GM23338 (cell line): Measurements from ENCODE around the gene TFF2. TPM values are rescaled to one million over a fixed set of nuclear protein-coding genes. Genes with fewer than 3 reads are reported as not detected.

ENCODE experiments used
- ATAC-seq: fragments of 200-7000 bp; cut with Tn5 transposase; 3 replicates; pipeline ENCODE4 v1.9.1; 2020
- DNase-seq: peaks from one replicate; pipeline ENCODE4 v3.0.0-alpha.2; 2015; ENCODE audit warnings: low spot score
- H2AFZ ChIP-seq: fragments of 200-600 bp; sonication (generic); 2 replicates; pipeline ENCODE4 v1.8.0; 2016; ENCODE audit warnings: antibody characterized with exemption, mild to moderate bottlenecking, moderate library complexity
- H3F3A ChIP-seq: fragments of 200-600 bp; sonication (generic); replicated peaks from 2 replicates; pipeline ENCODE4 v1.8.0; 2017; ENCODE audit warnings: antibody characterized with exemption, mixed run types, low read depth
- H3K27ac ChIP-seq: fragments of 200-600 bp; sonication (generic); 2 replicates; pipeline ENCODE4 v1.6.1; 2016; ENCODE audit warnings: low read depth
- H3K27me3 ChIP-seq: fragments of 200-600 bp; sonication (generic); 2 replicates; pipeline ENCODE4 v1.8.0; 2016; ENCODE audit warnings: mild to moderate bottlenecking, mixed run types, moderate library complexity; ENCODE audit not compliant: insufficient read depth
- H3K36me3 ChIP-seq: fragments of 200-600 bp; sonication (generic); 2 replicates; pipeline ENCODE4 v1.8.0; 2016; ENCODE audit warnings: mild to moderate bottlenecking; ENCODE audit not compliant: insufficient read depth
- H3K4me1 ChIP-seq: fragments of 200-600 bp; sonication (generic); 2 replicates; pipeline ENCODE4 v1.8.0; 2016; ENCODE audit warnings: mild to moderate bottlenecking, moderate library complexity; ENCODE audit not compliant: insufficient read depth
- H3K4me2 ChIP-seq: fragments of 200-600 bp; sonication (generic); 2 replicates; pipeline ENCODE4 v1.7.1; 2017; ENCODE audit warnings: mixed run types
- H3K4me3 ChIP-seq: fragments of 200-600 bp; sonication (generic); 2 replicates; pipeline ENCODE4 v1.6.1; 2016; ENCODE audit warnings: mixed run types
- H3K79me2 ChIP-seq: fragments of 200-600 bp; sonication (generic); replicated peaks from 2 replicates; pipeline ENCODE4 v1.8.0; 2017; ENCODE audit warnings: mild to moderate bottlenecking; ENCODE audit not compliant: insufficient read depth
- H3K9me2 ChIP-seq: fragments of 200-600 bp; sonication (generic); 2 replicates; pipeline ENCODE4 v1.8.0; 2017; ENCODE audit not compliant: insufficient read depth
- H4K20me1 ChIP-seq: fragments of 200-600 bp; sonication (generic); replicated peaks from 2 replicates; pipeline ENCODE4 v1.8.0; 2017; ENCODE audit warnings: mild to moderate bottlenecking; ENCODE audit not compliant: insufficient read depth
- H3K27ac Mint-ChIP-seq: 2 replicates; pipeline ENCODE4 v1.8.0; 2020; ENCODE audit warnings: inconsistent platforms, mild to moderate bottlenecking, moderate library complexity, mixed read lengths
- H3K27me3 Mint-ChIP-seq: 3 replicates; pipeline ENCODE4 v1.8.0; 2022; ENCODE audit warnings: low read depth, mild to moderate bottlenecking, moderate library complexity, mixed read lengths, inconsistent platforms; ENCODE audit not compliant: insufficient read depth, poor library complexity
- H3K36me3 Mint-ChIP-seq: 3 replicates; pipeline ENCODE4 v1.8.0; 2021; ENCODE audit warnings: low read depth, mild to moderate bottlenecking, inconsistent platforms, moderate library complexity, mixed read lengths
- H3K4me1 Mint-ChIP-seq: 3 replicates; pipeline ENCODE4 v1.8.0; 2020; ENCODE audit warnings: mild to moderate bottlenecking, inconsistent platforms, mixed read lengths
- H3K4me3 Mint-ChIP-seq: 3 replicates; pipeline ENCODE4 v1.8.0; 2021; ENCODE audit warnings: moderate library complexity, mild to moderate bottlenecking, inconsistent platforms, mixed read lengths
- H3K9me3 Mint-ChIP-seq: 3 replicates; pipeline ENCODE4 v1.8.0; 2020; ENCODE audit warnings: moderate library complexity, mild to moderate bottlenecking, inconsistent platforms, mixed read lengths
- CREB1 ChIP-seq: fragments of 250-450 bp; sonication (Bioruptor Pico); IDR thresholded peaks from 2 replicates; pipeline ENCODE4 v1.5.0; 2020; ENCODE audit warnings: low read depth, mild to moderate bottlenecking, moderate library complexity
- CTCF ChIP-seq, 2 experiments: fragments of 200-600 bp in 1 of 2; sonication (generic) in 1 of 2; conservative IDR thresholded peaks; 2 replicates each; pipeline versions ENCODE4 v1.5.1 to v1.6.1; 2016 to 2017; ENCODE audit warnings: antibody characterized with exemption in 2 of 2, low read depth in 2 of 2, mild to moderate bottlenecking in 2 of 2, moderate library complexity in 1 of 2
- EZH2 ChIP-seq: fragments of 200-600 bp; sonication (generic); IDR thresholded peaks from one replicate; pipeline ENCODE4 v1.8.0; 2017; ENCODE audit warnings: antibody characterized with exemption, mild to moderate bottlenecking, low read depth; ENCODE audit not compliant: unreplicated experiment
- EZH2phosphoT487 ChIP-seq: fragments of 200-600 bp; sonication (generic); IDR thresholded peaks from one replicate; pipeline ENCODE4 v1.8.1; 2018; ENCODE audit warnings: antibody characterized with exemption; ENCODE audit not compliant: unreplicated experiment
- JUNB ChIP-seq: IDR thresholded peaks from one replicate; pipeline ENCODE4 v1.6.1; 2016; ENCODE audit warnings: antibody characterized with exemption; ENCODE audit not compliant: unreplicated experiment
- NANOG ChIP-seq: IDR thresholded peaks from 2 replicates; pipeline ENCODE4 v1.6.1; 2016; ENCODE audit warnings: antibody characterized with exemption, borderline replicate concordance
- STAT1 ChIP-seq: IDR thresholded peaks from one replicate; pipeline ENCODE4 v1.6.1; 2016; ENCODE audit warnings: antibody characterized with exemption; ENCODE audit not compliant: unreplicated experiment
- ZNF114 ChIP-seq: fragments of 250-450 bp; sonication (Bioruptor Pico); IDR thresholded peaks from 2 replicates; pipeline ENCODE4 v1.5.0; 2020; ENCODE audit warnings: mild to moderate bottlenecking, moderate library complexity
- ZNF331 ChIP-seq: fragments of 250-450 bp; sonication (Bioruptor Pico); IDR thresholded peaks from 2 replicates; pipeline ENCODE4 v1.5.0; 2020; ENCODE audit warnings: low read depth, mild to moderate bottlenecking, moderate library complexity
- polyA plus RNA-seq: library from polyadenylated mRNA; unstranded; fragments of >200 nt; fragmentation: Nextera tagmentation; extraction: Ambion mirVana; gene quantifications from 2 replicates; pipeline ENCODE4 v1.2.1, GENCODE V29; 2016
- total RNA-seq: library from RNA; depleted of rRNA; stranded (reverse); fragments of >200 nt; shearing (Covaris generic); gene quantifications from 2 replicates; pipeline ENCODE4 v1.2.3, GENCODE V29; 2014
- TF ChIP-seq, protein P1 (sequence below): IDR thresholded peaks from one replicate; pipeline ENCODE4 v1.6.1; 2018; ENCODE audit warnings: antibody characterized with exemption; ENCODE audit not compliant: unreplicated experiment
- TF ChIP-seq, protein P2 (sequence below): IDR thresholded peaks from 2 replicates; pipeline ENCODE4 v1.6.1; 2016; ENCODE audit warnings: antibody characterized with exemption
- TF ChIP-seq, protein P3 (sequence below): fragments of 250-450 bp; sonication (Bioruptor Pico); IDR thresholded peaks from 2 replicates; pipeline ENCODE4 v1.5.0; 2020; ENCODE audit warnings: mild to moderate bottlenecking, moderate library complexity

TFF2 gene
- total and polyA plus RNA-seq, 2 experiments from 2014 or later: not detected

GRCh38 chr21:42364304-42364865 is 13.6 kb upstream of the TFF2 start (continued):
- TF ChIP-seq, protein P1, sequence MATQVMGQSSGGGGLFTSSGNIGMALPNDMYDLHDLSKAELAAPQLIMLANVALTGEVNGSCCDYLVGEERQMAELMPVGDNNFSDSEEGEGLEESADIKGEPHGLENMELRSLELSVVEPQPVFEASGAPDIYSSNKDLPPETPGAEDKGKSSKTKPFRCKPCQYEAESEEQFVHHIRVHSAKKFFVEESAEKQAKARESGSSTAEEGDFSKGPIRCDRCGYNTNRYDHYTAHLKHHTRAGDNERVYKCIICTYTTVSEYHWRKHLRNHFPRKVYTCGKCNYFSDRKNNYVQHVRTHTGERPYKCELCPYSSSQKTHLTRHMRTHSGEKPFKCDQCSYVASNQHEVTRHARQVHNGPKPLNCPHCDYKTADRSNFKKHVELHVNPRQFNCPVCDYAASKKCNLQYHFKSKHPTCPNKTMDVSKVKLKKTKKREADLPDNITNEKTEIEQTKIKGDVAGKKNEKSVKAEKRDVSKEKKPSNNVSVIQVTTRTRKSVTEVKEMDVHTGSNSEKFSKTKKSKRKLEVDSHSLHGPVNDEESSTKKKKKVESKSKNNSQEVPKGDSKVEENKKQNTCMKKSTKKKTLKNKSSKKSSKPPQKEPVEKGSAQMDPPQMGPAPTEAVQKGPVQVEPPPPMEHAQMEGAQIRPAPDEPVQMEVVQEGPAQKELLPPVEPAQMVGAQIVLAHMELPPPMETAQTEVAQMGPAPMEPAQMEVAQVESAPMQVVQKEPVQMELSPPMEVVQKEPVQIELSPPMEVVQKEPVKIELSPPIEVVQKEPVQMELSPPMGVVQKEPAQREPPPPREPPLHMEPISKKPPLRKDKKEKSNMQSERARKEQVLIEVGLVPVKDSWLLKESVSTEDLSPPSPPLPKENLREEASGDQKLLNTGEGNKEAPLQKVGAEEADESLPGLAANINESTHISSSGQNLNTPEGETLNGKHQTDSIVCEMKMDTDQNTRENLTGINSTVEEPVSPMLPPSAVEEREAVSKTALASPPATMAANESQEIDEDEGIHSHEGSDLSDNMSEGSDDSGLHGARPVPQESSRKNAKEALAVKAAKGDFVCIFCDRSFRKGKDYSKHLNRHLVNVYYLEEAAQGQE: no peak

- no peaks in the 10 kb centered on the region for H3F3A ChIP-seq
- H3K4me3 Mint-ChIP-seq: no peak overlapping the region
- no peaks in the 10 kb centered on the region for H3K79me2 ChIP-seq
- H3K4me1 ChIP-seq: no peaks in the 10 kb centered on the region
- no peaks in the 10 kb centered on the region for H3K9me2 ChIP-seq
- H2AFZ ChIP-seq: no peak overlapping the region
- peaks cover 7% of the 10 kb centered on the region for H3K27me3 Mint-ChIP-seq
- ATAC-seq: no peak
- no peaks in the 10 kb centered on the region for H4K20me1 ChIP-seq
- H3K4me2 ChIP-seq: no peak overlapping the region
- H3K36me3 ChIP-seq: no peaks in the 10 kb centered on the region
- no peak for DNase-seq
- peaks cover 6% of the 10 kb centered on the region for H3K36me3 Mint-ChIP-seq
- H3K27me3 ChIP-seq: no peaks in the 10 kb centered on the region
- H3K9me3 Mint-ChIP-seq: peaks cover 18% of the 10 kb centered on the region
- peaks cover 9% of the 10 kb centered on the region for H3K4me1 Mint-ChIP-seq
- H3K27ac ChIP-seq: no peak overlapping the region
- no peak overlapping the region for H3K27ac Mint-ChIP-seq
- H3K4me3 ChIP-seq: no peak overlapping the region
- TF ChIP-seq EZH2phosphoT487 (no peak), CTCF (conservative IDR thresholded peaks at IDR 0.05; ENCODE audit: low read depth in 2 of 2) (no peak), NANOG (no peak), JUNB (no peak), ZNF331 (CRISPR knock-in tag) (no peak), CREB1 (CRISPR knock-in tag) (no peak), STAT1 (no peak), EZH2 (no peak), ZNF114 (no peak)
- TF ChIP-seq, protein P2, sequence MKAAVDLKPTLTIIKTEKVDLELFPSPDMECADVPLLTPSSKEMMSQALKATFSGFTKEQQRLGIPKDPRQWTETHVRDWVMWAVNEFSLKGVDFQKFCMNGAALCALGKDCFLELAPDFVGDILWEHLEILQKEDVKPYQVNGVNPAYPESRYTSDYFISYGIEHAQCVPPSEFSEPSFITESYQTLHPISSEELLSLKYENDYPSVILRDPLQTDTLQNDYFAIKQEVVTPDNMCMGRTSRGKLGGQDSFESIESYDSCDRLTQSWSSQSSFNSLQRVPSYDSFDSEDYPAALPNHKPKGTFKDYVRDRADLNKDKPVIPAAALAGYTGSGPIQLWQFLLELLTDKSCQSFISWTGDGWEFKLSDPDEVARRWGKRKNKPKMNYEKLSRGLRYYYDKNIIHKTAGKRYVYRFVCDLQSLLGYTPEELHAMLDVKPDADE: no peak
- TF ChIP-seq, protein P3, sequence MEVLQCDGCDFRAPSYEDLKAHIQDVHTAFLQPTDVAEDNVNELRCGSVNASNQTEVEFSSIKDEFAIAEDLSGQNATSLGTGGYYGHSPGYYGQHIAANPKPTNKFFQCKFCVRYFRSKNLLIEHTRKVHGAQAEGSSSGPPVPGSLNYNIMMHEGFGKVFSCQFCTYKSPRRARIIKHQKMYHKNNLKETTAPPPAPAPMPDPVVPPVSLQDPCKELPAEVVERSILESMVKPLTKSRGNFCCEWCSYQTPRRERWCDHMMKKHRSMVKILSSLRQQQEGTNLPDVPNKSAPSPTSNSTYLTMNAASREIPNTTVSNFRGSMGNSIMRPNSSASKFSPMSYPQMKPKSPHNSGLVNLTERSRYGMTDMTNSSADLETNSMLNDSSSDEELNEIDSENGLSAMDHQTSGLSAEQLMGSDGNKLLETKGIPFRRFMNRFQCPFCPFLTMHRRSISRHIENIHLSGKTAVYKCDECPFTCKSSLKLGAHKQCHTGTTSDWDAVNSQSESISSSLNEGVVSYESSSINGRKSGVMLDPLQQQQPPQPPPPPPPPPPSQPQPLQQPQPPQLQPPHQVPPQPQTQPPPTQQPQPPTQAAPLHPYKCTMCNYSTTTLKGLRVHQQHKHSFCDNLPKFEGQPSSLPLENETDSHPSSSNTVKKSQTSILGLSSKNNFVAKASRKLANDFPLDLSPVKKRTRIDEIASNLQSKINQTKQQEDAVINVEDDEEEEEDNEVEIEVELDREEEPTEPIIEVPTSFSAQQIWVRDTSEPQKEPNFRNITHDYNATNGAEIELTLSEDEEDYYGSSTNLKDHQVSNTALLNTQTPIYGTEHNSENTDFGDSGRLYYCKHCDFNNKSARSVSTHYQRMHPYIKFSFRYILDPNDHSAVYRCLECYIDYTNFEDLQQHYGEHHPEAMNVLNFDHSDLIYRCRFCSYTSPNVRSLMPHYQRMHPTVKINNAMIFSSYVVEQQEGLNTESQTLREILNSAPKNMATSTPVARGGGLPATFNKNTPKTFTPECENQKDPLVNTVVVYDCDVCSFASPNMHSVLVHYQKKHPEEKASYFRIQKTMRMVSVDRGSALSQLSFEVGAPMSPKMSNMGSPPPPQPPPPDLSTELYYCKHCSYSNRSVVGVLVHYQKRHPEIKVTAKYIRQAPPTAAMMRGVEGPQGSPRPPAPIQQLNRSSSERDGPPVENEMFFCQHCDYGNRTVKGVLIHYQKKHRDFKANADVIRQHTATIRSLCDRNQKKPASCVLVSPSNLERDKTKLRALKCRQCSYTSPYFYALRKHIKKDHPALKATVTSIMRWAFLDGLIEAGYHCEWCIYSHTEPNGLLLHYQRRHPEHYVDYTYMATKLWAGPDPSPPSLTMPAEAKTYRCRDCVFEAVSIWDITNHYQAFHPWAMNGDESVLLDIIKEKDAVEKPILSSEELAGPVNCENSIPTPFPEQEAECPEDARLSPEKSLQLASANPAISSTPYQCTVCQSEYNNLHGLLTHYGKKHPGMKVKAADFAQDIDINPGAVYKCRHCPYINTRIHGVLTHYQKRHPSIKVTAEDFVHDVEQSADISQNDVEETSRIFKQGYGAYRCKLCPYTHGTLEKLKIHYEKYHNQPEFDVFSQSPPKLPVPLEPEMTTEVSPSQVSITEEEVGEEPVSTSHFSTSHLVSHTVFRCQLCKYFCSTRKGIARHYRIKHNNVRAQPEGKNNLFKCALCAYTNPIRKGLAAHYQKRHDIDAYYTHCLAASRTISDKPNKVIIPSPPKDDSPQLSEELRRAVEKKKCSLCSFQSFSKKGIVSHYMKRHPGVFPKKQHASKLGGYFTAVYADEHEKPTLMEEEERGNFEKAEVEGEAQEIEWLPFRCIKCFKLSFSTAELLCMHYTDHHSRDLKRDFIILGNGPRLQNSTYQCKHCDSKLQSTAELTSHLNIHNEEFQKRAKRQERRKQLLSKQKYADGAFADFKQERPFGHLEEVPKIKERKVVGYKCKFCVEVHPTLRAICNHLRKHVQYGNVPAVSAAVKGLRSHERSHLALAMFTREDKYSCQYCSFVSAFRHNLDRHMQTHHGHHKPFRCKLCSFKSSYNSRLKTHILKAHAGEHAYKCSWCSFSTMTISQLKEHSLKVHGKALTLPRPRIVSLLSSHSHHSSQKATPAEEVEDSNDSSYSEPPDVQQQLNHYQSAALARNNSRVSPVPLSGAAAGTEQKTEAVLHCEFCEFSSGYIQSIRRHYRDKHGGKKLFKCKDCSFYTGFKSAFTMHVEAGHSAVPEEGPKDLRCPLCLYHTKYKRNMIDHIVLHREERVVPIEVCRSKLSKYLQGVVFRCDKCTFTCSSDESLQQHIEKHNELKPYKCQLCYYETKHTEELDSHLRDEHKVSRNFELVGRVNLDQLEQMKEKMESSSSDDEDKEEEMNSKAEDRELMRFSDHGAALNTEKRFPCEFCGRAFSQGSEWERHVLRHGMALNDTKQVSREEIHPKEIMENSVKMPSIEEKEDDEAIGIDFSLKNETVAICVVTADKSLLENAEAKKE (CRISPR knock-in tag): no peak
Measured at GRCh38 chr21:42363312-42363711, 12.5 kb upstream of the TFF2 start.
